Hindlimb muscle (tissue), 1 donor: ENCODE data around the gene NCR1. TPM values are rescaled to one million over a fixed set of nuclear protein-coding genes. Genes with fewer than 3 reads are reported as not detected.
A peak's percentile ranks its signal among the peaks of the same experiment; 100 is the strongest.
"Not testable (repeated sequence)": the region's sequence is repeated elsewhere in the genome, so short reads cannot be mapped to it uniquely, and the experiment has no call there.

Experiments
- DNase-seq: peaks from one replicate; pipeline ENCODE4 v3.0.0-alpha.2; 2013
- polyA plus RNA-seq: library from polyadenylated mRNA; unstranded; fragments of 120-200 nt; gene quantifications from one replicate; pipeline ENCODE4 v1.2.1, GENCODE V29; 2013; ENCODE audit not compliant: insufficient read length

NCR1 gene, protein sequence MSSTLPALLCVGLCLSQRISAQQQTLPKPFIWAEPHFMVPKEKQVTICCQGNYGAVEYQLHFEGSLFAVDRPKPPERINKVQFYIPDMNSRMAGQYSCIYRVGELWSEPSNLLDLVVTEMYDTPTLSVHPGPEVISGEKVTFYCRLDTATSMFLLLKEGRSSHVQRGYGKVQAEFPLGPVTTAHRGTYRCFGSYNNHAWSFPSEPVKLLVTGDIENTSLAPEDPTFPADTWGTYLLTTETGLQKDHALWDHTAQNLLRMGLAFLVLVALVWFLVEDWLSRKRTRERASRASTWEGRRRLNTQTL
- 0.35 TPM for polyA plus RNA-seq

DNA sequence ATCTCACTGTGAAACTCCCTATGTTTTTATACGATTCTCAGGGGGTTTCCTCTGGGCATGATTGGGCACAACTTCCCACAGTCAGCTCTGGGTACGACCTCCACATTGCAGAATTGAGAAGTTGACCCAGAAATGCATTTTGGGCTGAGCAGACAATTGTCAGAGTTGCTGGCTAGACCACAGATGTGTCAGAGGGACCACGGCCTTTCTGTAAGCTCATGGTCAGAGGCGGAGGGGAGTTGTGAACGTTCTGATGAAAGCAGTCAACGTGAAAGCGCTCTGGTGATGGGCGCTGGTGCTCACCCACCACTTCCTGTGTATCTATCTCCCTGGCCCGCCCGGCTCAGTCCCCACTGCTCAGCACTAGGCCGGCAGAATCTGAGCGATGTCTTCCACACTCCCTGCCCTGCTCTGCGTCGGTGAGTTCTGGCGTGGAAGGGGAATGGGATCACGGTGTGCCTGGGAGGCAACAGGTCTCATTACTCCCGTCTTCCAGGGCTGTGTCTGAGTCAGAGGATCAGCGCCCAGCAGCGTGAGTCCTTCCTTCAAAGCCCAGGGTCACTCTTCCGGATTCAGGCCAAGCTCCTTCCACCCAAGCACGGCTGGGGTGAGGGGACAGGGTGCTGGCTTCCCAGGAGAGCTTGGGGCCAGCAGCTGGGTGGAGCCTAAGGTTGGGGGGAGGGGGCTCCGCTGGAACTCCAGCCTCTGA is at the start of gene NCR1:
TSS of gene NCR1 (plus strand) at position 346 of the 709 bp plus-strand sequence. CDS start at position 386, 40 bp downstream.
- DNase-seq, result no peak

DNA sequence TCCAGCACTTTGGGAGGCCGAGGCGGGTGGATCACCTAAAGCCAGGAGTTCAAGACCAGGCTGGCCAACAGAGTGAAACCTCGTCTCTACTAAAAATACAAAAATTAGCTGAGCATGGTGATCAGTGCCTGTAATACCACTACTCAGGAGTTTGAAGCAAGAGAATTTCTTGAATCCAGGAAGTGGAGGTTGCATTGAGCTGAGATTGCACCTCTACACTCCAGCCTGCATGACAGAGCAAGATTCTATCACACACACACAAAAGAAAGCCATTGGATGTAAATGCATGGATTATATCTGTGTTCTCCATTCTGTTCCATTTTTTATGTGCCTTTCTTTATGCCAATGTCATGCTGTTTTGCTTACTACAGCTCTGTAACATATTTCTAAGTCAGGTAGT is 47.5 kb upstream of the NCR1 start:
- DNase-seq, result not testable (repeated sequence)

DNA sequence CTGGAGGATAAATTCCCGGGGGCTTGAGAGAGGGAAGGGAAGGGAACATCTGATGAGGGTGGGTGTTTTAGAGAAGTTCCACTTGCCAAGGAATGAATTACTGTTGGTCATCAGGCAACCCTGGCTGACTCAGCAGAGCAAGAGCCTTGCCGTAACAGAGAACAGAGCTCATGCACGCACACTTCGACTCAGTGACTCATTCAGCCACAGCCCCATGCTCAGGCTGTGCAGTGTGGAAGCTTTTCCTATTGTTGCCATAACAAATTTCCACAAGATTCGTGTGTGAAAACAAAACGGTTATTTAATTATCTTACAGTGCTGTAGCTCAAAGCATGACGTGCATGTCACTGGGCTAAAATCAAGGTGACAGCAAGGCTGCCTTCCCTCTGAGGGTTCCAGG is 46.5 kb upstream of the NCR1 start:
- not testable (repeated sequence) for DNase-seq

DNA sequence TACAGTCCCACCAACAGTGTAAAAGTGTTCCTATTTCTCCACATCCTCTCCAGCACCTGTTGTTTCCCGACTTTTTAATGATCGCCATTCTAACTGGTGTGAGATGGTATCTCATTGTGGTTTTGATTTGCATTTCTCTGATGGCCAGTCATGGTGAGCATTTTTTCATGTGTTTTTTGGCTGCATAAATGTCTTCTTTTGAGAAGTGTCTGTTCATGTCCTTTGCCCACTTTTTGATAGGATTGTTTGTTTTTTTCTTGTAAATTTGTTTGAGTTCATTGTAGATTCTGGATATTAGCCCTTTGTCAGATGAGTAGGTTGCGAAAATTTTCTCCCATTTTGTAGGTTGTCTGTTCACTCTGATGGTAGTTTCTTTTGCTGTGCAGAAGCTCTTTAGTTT is 42.5 kb upstream of the NCR1 start:
- DNase-seq, result not testable (repeated sequence)

DNA sequence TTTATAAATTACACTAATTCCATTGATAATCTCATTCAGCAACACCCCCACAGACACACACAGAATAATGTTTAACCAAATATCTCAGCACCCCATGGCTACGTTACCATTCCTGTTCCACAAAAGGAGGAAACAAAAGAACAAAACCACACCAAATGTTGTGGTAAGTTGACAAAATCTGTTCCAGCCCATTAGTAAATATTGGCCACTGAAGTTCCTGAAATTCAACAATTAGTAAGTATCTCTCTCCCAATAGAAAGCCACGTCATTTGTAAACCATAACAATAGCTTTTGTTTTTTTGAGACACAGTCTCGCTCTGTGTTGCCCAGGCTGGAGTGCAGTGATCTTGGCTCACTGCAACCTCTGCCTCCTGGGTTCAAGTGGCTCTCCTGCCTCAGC is 34.3 kb upstream of the NCR1 start:
- no peak for DNase-seq

DNA sequence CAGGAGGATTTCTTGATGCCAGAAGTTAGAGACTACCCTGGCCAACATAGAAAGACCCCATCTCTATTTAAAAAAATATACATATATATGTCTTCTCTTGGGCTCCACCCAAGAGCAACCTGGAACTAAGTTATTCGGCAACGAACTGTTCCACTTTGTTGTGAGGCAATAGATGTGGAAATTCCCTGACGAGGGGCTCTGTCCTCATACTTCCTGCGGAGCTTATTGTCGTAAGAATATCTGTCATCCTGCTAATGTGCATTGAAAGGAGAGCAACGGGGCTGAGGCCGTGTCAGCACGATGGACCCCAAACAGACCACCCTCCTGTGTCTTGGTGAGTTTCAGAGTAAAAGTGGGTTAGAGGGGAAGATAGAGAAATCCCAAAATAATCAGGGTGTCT is 32.0 kb upstream of the NCR1 start, which contains the start of gene FCAR:
TSS of gene FCAR (plus strand) at position 246 of the 400 bp plus-strand sequence. CDS start at position 301, 55 bp downstream.
- no peak for DNase-seq

DNA sequence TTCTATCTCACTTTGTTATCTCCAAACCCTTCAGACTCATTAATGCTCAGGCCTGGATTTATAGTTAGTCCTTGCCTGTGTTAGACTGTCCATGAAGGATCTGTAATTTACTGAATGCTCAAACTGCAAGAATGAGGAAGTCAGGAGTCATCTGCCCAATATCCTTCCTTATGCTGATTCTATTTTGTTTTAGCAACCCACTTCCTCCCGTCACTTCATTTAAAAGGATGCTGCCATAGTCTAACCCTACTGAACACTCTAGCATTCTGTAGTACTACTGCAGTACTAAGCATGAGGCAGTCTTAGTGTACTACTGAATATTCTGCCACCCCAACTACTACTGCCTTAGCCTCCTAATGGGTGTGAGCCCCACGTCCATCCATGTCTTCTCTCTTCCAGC is 30.4 kb upstream of the NCR1 start:
- peak; percentile 9 for DNase-seq

DNA sequence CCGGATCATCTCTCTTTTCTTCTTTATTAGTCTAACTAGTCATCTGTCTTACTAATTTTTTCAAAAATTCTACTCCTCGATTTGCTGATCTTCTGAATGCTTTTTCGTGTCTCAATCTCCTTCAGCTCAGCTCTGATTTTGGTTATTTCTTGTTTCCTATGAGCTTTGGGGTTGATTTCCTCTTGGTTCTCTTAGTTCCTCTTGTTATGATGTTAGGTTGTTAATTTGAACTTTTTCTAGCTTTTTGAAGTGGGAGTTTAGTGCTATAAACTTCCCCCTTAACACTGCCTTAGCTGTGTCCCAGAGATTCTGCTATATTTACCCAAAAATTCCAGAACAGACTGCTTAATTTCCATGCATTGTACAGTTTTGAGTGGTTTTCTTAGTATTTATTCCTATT is 28.5 kb upstream of the NCR1 start:
- DNase-seq, result no peak

DNA sequence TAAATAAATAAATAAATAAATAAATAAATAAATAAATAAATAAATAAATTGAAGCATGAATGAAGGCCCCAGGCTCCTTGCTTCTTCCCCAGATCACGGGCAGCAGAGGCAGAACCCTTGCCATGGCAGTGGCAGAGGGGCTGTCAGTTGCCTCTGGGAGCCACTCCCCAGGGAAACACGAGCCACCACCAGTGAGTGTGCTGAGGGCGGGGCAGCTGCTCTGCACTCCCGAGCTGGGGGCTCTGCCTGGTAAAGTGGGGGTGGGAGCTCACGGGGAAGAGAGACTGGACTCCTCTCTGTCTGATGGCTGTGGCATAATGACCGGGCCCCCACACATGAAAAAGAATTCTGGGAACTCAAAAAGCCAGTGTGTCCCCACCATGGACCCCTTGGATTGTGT is 24.1 kb upstream of the NCR1 start:
- DNase-seq, result no peak

DNA sequence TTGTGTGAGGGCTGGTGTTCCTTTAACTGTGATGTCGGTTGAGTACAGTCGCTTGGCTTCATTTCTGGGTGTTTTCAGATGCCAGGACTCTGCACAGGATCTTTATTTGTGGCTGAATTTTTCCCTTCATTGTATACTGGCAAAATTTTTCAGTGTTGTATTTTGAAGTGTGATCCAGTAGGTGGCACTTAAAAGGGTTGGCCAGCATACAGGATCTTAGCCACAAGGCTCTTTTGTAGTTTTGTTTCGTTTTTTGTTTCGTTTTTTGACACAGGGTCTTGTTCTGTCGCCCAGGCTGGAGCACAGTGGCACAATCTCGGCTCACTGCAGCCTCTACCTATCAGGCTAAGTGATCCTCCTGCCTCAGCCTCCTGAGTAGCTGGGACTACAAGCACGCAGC is 23.2 kb upstream of the NCR1 start:
- DNase-seq, result no peak

DNA sequence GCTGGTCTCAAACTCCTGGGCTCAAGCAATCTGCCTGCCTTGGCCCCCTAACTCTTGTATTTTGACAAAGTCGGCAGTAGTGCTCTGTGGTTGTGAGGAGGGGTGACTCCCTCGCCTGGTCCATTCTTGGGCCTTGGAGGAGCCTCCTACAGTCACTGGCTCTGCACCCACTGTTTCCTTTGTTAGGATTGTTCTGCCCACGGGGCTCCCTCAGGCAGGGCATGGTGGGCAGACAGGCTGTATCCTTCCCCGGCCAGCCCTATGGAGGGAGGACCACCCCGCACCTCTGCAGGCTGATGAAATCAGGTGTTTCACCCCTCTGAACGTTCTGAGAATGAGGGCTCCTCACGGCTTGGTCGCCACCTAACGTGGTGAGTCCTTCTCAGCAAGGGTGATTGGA is 22.7 kb upstream of the NCR1 start:
- DNase-seq, result no peak

DNA sequence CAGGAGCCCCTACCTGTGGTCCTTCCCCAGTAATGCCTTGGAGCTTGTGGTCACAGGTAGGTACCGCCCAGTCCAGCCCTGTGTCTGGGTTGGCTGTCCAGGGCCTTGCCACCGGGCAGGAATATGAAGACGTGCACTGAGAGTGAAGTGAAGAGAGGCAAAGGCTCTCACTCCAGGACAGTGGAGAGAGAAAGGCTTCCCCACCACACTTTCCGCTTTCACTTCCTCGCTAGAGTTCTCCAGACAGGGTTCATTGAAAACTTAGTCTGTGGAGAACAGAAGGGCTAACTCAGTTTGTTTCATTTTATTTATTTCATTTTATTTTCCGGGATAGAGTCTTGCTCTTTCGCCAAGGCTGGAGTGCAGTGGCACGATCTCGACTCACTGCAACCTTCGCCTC is 17.7 kb upstream of the NCR1 start:
- no peak for DNase-seq

DNA sequence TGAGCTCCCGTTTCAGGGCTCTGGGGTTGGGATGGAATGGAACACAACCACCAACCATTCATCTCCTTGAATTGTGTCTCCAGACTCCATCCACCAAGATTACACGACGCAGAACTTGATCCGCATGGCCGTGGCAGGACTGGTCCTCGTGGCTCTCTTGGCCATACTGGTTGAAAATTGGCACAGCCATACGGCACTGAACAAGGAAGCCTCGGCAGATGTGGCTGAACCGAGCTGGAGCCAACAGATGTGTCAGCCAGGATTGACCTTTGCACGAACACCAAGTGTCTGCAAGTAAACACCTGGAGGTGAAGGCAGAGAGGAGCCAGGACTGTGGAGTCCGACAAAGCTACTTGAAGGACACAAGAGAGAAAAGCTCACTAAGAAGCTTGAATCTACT is 16.4 kb upstream of the NCR1 start:
- no peak for DNase-seq

DNA sequence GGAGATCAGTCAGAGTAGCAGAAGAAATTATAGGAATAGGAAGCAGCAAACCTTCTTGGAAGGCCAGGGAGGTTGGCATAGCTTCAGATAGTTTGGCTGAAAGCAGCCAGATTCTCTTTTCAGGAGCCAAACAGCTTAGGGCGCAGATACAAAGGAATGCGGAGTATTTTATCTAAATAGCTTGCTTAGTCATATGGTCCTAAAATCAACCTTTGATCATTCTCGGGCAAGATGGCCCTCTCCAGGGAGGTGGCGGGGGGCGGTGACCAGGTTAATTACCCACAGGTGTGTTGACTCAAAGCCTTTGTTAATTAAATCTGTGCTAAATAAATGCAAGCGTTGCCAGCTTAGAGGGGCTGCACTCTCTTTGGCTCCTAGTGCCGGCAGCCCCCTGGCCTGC is 12.5 kb upstream of the NCR1 start:
- no peak for DNase-seq

DNA sequence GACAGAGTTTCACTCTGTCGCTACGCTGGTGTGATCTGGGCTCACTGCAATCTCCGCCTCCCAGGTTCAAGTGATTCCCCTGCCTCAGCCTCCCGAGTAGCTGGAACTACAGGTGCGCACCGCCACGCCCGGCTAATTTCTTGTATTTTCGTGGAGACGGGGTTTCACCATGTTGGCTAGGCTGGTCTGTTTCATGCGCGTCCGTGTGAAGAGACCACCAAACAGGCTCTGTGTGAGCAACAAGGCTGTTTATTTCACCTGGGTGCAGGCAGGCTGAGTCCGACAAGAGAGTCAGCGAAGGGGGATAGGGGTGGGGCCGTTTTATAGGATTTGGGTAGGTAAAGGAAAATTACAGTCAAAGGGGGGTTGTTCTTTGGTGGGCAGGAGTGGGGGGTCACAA is 11.8 kb upstream of the NCR1 start:
- not testable (repeated sequence) for DNase-seq

DNA sequence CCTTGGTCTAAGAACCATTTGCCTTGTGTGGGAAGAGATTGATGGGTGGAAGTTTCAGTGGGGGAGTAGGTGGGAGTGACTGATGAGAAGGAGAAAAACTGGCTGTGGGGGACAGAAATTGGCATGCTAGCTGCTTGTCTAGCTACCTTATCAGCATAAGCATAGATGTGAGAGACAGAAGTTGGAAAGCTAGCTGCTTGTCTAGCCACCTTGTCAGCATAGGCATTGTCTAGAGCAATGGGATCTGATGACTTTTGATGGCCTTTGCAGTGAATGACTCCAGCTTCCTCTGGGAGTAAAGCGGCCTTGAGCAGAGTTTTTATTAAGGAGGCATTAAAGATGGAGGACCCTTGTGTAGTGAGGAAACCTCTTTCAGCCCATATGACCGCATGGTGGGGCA is 9.9 kb upstream of the NCR1 start:
- no peak for DNase-seq

DNA sequence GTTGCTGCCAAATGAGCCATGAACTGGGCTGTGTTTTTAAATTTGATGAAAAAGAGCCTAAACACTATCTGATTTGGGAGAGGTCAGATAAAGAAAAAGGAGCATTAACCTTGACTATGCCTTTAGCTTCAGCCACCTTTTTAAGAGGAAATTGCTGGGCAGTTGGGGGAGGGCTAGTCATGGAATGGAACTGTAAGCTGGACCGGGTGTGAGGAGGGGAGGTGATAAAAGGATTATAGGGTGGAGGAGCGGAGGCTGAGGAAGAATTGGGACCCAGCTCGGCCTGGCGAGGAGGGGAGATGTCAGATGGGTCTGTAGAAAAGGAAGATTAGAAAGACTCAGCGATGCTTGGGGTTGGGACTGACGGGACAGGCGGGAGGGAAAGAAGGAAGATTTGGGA is 7.3 kb upstream of the NCR1 start:
- DNase-seq, result not testable (repeated sequence)

DNA sequence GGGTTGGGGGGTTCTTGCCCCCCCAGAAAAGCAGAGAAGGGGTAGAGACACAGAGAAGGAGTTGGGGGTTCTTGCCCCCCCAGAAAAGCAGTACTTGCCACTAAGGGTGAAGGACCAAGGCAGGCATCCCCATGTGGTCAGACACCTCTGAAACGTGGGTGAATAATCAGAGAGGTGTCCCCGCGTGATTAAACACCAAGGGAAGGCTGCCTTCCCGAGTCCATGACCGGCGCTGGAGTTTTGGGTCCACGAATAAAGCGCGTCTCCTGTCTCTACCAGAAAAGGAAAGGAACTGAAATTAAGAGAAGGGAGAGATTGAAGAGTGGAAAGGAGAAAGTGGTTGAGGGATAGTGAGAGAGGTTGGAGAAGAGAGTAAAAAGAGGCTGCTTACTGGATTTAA is 6.3 kb upstream of the NCR1 start:
- not testable (repeated sequence) for DNase-seq

DNA sequence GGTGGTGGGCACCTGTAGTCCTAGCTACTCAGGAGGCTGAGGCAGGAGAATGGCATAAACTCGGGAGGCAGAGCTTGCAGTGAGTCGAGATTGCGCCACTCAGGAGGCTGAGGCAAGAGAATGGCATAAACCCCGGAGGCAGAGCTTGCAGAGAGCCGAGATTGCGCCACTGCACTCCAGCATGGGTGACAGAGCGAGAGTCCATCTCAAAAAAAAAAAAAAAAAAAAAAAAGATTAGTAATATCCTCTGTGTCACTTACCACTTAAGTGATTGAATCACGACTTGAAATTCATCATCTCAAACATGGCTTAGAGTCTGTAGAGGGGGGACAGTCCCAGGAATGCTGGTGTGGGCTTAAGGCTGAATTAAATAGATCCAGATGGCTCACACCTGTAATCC is 4.8 kb upstream of the NCR1 start:
- DNase-seq, result not testable (repeated sequence)

DNA sequence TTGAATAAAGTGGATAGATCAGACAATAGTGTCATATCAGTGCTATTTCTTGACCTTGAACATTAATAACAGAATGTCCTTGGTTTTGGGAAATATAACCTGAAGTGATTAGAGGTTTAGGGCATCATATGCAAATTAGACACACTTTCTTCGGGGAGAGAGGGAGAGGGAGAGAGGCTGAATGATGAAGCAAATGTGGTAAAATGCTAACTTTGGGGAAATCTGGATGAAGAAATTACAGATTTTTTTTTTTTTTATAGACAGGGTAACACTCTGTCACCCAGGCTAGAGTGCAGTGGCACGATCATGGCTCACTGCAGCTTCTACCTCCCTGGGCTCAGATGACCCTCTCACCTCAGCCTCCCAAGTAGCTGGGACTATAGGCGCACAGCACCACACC is 3.9 kb upstream of the NCR1 start:
- DNase-seq, result no peak

DNA sequence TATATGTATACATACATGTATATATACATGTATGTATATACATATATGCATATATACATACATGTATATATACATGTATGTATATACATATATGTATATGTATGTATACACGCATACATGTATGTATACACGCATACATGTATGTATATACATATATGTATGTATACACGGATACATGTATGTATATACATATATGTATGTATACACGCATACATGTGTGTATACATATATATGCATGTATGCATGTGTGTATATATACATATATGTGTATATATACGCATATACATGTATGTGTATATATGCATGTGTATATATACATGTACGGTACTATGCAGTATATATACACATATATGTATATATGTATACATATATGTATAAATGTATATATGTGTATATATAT is 2.6 kb upstream of the NCR1 start:
- DNase-seq, result no peak

DNA sequence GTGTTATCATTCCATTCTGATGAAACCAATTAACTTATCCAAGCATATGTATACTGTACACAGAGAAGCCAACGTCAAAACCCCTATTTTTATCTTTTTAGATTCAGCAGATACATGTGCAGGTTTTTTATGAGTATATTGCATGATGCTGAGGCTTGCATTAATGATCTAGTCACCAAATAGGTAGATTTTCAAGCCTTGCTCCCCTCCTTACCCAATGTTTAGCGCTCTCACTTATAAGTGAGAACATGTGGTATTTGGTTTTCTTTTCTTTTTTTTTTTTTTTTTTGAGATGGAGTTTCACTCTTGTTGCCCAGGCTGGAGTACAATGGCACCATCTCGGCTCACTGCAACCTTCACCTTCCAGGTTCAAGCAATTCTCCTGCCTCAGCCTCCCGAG is 1.7 kb upstream of the NCR1 start:
- DNase-seq, result not testable (repeated sequence)

DNA sequence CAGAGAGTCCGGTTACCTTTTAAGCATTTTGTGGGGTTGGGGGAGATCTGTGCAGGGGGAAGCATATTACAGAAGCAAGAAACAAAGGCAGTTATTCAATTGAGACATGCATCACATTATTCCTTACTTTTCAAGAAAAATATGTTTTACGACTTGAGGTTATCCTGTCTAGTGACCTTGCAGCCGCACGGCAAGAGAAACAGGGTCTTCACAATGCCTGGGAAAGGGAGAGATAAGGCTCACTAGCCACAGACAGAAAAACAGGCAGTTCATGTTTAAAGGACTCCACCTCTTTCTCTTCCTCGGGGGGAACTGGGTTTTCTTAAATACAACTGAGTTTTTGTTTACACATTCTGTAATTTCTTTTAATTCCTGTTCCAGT is 536 bp upstream of the NCR1 start:
- no peak for DNase-seq

DNA sequence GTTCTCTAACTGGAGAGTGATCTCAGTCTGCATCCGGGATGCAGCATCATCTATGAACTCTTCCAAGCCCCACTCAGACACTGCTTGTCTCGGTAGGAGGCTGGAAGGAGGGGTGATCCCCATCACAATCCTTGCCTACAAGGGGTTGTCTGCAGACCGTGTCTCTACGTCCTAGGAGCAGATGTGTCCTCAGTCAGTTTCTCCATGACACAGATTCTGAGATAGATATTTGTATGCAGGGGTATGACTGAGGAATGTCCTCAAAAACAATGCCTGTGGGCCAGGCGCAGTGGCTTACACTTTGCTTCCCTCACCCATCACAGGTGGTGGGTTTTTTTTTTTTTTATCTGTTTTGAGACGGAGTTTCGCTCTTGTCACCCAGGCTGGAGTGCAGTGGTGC is 871 bp downstream of the NCR1 start:
- DNase-seq, result no peak
